Stimulated activated CD4-positive, alpha-beta T cell treated with anti-CD3 and anti-CD28 coated beads, TNF-alpha, amount 100 ng/mL, for 48 hours (primary cell): Measurements from ENCODE around the gene ARGFX.
"Not testable (repeated sequence)": the region's sequence is repeated elsewhere in the genome, so short reads cannot be mapped to it uniquely, and the experiment has no call there.

Experiments
- DNase-seq, 3 donors: peaks; one replicate each; pipeline ENCODE4 v3.0.0-alpha.2; 2020; ENCODE audit warnings: low read depth in 3 of 3

Gene ARGFX

DNA sequence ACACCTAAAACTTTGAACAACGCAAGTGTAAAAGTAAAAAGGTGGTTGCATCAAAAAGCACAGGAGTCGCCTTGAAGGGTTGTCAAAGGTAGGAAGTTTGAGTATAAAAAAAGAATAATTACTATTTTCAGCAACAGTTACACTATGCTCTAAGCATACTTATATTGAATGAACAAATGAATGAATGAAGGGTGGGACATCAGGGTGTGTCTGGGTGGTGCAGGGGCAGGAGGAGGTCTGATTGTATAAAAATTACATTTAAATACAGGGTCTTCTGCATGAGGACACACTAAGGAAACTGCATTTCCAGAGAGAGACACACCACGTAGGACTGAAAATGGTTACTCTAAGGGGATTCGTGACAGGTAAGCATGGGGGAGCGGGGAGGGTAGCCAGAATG lies at the start of gene ARGFX:
Gene ARGFX, plus strand, starts transcription at position 301 of the 400 bp plus-strand sequence. CDS start 2,765 bp downstream, outside the sequence.
- DNase-seq = no peak

DNA sequence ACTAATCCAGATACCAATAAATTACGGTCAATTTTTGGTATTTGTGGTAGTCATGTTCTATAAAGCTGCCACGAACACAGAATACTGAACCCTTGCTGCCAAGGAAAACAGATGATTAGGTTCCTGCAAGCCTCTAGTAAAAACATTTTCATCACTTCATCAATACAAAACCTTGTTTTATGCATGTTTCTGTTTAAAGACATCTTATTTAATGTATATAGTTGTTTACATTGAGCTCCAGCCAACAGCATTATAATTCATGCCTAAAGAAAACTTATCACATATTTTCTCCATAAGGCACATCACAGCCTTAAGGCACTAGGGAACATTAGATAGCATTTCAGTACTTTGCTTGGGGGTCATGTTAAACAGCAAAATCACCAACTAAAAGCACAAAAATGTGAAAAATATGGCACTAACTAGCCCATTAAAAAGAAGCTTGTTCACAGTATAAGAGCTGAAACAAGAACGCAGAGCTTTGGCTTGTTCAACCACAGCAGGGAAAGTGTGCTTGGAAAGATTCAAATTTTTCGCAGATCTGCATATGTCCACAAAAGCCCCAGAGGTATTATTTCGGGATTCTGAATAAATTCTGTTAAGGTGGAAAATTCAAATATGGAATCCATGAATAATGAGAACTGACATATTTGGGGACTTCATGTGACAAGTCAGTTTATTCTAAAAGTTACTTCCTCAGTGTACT lies 49.6 kb upstream of the ARGFX start:
- DNase-seq = no peak

DNA sequence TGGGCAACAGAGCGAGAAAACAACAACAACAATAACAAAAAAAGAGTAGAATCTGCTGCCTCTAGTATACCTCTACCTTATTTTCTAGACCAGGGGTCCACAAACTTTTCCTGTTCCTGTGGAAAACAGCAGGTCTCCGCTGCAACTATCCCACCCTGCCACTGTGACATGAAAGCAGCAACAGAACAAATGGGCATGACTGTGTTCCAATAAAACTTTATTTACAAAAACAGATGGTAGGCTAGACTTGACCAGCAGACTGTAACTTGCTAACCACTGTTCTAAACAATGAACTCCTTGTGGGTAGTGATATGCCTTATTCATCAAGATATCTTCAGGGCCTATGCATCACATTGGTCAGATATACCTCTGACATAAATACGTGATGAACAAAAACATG lies 47.2 kb upstream of the ARGFX start:
- no peak for DNase-seq

DNA sequence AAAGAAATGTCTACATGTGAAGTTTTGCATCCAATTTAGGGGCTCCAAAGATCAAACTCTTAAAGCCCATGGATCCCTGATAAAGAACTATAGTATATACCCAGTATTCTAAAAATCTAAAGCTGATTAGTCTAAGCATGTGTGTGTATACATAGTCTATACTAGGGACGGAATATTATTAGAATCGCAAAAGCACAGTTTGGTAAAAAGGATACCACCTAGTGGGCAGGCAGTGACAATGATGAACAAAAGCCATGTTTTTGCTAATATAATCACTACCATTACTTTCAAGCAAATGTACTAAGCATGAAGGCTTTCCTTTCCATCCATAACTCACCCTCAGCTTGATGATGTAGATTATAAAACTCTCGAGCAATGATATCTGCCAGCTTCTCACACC lies 38.4 kb upstream of the ARGFX start:
- no peak for DNase-seq

DNA sequence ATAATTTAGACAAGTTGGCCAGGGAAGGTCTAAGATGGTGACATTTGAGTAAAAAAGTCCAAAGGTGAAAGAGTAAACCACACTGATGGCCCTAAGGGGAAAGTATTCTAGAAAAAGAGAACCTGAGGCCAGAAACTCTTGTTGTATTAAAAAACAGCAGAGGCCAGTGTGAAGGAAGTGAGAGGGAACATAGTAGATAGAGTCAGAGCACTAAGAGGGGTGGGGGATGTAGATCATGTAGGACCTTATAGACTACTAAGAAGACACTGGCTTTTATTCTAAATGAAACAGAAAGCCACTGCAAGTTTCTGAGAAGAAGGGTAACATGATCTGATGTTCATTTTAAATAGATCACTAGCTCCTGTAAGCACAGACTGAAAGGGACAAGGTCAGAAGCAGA lies 36.5 kb upstream of the ARGFX start:
- DNase-seq = no peak

DNA sequence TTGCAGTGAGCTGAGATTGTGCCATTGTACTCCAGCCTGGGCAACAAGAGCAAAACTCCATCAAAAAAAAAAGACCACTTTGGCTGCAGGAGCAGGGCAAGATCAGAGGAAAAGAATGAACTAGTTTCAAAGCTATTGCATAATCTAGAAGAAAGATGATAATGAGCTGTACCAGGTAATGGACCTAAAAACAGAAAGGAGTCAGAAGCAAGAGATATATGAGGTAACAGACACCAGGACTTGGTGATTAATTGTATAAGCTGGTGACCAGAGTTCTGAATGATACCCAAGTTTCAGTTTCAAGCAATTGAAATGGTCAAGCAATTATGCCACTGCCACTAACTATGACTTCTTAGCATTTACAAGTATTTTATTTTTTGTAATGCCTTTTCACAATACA lies 24.8 kb upstream of the ARGFX start:
- no peak for DNase-seq

DNA sequence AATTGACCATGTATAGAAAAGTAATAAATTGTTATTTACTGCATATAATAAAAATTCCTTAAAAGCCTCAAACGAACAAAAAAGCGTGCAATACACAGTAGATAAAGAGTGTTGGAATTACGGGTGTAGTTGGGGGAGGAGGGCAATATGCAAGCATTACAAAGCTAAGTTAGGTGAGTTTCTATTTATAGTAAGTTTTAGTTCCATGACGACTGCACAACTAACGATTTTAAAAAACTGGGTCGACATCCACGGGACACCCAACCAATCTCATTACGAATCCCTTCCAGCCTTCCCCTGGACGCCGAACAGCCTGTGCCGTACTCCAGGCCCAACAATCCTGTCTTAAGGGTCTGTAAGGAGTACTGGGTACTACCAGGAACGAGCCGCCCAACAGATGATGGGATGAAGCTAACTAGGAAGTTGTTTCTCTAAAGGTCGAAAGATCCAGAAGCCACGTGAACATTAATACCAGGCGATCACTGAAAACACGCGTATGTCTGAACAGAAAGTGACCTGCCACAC lies 22.6 kb upstream of the ARGFX start:
- DNase-seq = no peak

DNA sequence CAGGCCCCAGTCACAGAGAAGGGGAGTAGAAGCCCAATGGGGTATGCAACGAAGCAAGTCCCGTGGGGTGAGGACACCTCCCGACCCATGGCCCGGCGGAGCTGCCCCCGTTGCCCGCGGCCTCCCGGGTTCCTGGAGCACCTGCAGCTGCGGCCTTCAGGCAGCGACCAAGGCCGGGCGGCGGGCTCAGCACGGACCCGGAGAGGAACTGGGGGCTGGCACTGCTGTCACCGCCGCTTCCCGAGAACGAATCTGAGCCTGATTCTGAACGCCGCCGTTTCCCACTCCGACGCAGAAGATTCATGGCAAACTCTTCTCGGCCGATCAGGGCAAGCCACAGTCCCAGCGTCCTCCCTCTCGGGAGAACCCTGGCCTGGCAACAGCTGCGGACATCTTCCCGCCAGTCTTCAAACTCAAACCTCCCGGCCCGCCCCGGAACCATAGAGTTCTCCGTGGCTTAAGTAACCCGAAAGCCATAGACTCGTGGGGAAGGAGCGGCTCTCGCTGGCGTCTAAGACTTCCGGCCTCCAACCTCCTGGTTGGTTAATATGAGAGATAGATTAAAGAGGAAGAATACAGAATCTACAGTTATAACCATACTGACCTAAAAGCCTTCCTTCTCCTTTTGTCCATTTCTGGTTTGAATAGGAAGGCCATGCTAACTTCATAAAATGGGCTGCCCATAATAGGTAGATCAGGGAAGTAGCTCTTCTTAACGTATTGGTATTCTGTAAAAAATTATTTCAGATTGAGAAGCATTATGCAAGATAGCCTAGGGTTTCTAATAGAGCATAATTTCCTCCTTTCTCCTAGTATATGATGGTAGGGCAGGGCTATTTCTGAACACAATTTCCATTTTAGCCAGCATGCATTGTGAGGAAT lies 21.9 kb upstream of the ARGFX start, which contains the start of gene POLQ:
Gene POLQ, minus strand, starts transcription at position 415 of the 882 bp plus-strand sequence. Its CDS starts 111 bp downstream, at position 304.
- peak; percentile 72 to 79 (median 75) for DNase-seq

DNA sequence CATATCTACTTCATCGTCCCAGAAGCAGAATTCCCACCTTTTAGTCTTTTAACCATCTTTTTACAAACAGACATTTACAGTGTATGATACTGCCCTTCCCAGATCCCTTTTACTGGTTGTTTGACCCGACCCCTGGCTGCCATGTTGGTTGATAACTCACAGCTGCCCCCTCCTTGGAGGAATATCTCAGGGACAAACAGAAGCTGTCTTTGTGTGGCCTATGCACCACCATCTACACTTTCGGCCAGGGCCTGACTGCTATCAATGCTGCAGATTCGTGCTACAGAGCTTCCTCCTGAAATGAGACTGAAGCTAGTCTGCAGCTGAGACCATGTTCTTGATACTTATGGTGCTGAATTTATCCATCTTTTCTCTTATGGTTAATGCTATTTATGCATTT lies 15.4 kb upstream of the ARGFX start:
- DNase-seq = no peak

DNA sequence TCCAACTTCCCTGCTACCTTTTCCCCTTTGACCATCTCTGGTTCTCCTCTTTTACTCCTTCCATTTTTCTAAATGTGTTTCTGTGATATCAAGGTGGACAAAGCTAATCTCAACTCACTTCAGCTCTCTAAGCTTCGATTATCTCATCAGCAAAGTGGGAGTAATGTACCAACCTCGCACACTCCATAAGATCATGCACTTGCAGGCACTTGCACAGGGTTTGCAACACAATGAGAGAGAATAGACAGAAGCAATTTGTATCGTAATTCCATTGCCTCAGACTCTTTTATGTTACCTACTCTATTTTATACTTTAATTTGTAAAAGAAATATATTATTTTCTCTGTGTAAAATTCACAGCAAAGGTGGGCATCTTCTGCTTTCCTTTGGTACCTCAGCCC lies 15.0 kb upstream of the ARGFX start:
- DNase-seq = no peak

DNA sequence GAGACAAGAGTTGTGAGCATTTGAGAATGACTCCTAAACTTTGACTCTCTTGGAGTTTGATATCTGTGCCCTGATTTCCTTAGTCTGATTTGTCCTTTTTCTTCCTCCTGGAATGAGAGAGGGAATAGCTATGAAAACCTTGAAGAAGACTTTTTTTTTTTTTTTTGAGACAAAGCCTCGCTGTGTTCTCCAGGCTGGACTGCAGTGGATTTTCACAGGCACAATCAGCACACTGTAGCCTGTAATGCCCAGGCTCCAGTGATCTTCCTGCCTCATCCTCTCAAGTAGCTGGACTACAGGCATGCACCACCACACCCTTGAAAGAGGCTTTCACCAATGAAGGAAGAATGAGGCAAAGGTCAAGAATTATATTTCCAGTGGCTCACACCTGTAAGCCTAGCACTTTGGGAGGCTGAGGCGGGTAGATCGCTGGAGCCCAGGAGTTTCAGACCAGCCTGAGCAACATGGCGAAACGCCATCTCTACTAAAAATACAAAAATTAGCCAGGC lies 10.3 kb upstream of the ARGFX start:
- DNase-seq = no peak

DNA sequence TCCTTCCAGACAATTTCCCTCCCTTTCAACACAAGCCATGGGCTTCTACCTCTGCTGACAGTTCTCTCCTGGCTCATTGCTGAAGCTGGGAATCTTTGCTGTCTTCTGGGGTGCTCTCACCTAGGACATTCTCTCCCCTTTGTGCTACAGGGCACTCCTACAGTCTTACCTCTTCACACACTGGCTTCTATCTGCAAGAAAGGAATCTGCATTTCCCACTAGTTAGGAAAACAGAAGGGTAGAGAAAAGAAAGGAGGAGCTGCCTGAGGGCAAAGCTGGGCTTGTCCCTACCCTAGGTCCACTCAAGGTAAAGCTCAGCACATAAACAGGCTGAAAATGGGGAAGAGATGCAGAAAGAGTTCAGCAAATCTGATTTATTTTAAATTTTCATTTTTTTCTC lies 5.6 kb upstream of the ARGFX start:
- DNase-seq = no peak

DNA sequence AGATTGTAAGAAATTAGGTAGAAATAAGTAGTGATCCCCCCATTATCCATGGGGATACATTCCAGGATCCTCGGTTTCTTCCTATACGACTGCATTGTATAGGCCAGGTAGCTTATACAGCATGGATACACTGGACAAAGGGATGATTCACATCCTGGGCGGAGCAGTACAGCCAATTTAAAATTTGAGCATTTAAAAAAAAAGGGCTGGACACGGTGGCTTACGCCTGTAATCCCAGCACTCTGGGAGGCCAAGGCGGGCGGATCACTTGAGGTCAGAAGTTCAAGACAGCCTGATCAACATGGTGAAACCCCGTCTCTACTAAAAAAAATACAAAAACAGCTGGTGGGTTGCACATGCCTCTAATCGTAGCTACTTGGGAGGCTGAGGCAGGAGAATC lies 976 bp upstream of the ARGFX start:
- DNase-seq = no peak

DNA sequence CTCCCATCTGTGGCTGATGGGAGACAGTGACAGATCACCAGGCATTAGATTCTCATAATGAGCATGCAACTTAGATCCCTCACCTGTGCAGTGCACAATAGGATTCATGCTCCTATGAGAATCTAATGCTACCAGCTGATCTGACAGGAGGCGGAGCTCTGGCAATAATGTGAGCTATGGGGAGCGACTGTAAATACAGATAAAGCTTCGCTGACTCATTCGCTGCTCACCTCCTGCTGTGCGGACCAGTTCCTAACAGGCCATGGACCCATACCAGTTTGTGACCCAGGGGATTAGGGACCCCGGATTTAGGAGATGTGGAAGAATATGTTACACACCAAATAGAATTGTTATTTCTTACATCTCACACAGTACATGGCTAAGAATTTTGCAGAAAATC lies 6.7 kb downstream of the ARGFX start:
- no peak for DNase-seq

DNA sequence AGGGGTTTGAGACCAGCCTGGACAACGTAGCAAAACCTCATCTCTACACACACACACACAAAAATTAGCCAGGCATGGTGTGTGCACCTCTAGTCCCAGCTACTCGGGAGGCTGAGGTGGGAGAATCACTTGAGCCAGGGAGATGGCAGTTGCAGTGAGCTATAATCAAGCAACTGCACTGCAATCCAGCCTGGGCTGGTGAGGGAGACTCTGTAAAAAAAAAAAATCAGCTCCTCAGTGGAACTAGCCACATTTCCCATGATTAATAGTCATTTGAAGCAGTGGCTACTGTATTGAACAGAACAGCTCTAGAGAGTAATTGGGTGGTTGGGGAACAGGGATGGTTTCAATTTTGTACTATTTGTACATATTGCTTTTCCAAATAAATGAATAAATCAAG lies 13.9 kb downstream of the ARGFX start:
- no peak for DNase-seq

DNA sequence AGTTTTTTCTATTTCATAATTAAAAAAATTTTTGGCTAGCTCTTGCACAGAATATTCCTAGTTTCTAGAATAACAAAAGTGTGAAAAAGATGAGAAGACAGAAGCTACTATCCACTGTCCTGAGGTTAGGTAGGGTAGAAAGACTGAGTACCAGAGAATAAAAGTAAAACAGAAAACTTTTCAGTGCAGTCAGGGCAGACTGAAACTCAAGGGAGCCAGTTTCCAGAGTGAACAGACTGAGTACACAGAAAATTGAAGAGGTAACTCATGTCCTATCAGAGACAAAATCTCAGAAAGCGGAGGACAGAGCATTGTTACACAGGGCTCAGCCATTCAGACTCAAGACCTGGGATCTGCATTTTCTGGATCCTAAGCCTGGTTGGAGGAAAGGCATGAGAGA lies 16.7 kb downstream of the ARGFX start:
- DNase-seq = no peak

DNA sequence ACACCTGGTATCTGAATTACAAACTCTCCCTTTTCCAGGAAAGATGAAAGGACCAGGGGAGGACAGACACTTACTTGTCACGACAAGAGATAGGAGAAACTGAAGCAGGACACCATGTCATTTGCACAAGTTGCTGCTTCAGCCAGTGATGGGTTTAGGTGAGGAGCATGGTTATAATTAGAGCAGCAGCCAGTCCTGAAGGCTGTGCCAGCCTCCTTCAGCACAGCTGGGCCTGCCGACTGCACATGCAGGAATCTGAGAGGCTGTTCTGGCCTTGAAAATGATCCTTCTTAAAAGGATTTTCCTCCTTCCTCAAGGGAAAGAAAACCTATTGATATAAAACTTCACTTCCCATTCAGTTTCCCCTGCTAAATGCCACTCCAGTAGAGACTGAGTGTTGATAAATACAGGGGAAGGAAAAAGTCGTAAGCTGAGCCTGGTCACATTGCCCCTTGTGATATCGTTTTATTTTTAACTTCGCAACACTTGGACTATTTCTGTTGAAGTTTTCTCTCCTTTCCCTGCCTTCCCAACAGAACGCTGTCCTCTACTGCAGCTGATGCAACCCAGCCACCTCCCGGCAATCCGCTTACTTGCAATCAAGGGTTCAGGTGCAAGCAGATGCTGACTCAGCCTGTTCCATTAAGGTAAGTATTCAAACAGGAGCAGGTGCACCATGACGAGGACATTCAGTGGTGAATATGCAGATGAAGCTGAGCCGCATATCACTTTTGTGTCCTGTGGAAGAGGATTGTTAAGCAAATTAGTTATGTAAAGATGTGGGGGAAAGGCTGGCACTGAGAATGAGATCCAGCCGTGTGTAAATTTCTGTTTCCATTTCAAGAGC lies 25.3 kb downstream of the ARGFX start, which contains the start of gene FBXO40:
Gene FBXO40, plus strand, starts transcription at position 524 of the 847 bp plus-strand sequence. CDS start 27,197 bp downstream, outside the sequence.
- no peak for DNase-seq

DNA sequence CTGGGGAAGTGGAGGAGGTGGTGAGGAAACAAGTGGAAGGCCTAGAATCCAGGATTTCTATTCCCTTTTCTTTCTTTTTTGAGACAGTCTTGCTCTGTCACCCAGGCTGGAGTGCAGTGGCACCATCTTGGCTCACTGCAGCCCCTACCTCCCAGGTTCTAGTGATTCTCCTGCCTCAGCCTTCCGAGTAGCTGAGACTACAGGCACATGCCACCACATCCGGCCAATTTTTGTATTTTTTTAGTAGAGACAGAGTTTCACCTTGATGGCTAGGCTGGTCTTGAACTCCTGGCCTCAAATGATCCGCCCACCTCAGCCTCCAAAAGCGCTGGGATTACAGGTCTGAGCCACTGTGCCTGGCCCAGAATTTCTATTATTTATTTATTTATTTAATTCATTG lies 26.1 kb downstream of the ARGFX start:
- not testable (repeated sequence) for DNase-seq

DNA sequence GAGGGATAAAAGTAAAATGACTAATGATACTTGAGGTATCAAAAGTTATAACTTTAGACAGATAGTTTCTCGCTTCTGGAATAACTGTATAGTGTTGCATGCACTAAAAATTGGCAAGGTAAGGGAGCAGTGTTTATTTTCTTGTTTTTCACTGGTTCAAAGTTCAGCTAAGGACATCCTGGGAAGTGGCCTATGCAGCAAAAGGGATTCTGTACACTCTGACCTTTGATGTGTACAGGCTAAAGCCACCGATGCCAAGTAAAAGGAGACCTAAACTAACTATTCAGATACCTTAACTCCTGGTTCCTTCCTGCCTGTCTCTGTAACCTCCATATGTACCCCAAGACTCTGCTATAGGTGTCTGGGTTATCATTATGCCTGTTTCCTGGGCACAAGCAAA lies 27.1 kb downstream of the ARGFX start:
- no peak for DNase-seq

DNA sequence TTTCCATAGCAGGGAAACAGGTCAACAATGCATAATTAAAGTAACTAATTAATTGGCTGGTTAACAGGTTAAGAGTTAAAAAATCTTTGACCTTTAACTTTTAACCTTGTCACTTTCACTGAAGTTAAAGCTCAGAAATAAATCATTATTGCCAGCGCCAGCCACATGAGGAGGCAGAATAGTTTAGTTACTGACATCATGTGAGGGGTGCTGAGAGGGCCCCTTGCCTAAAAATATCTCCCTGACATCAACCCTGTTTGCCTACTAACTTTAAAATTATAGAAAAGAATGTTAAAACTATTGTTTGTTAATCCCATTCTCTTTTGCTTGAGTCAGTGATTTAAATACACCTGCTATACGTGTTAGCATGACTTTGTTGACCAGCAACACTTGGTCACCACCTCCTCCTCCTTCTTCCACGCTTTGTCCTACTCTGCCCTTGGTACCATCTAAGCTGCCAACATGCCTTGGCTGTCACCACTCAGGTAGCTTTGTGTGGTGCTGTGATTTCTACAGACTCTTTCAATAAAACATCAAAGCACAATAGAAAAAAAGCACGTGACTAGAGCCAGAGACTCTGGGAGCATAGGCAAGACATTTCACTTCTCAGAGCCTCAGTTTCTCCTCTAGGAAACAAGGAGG lies 28.1 kb downstream of the ARGFX start:
- no peak for DNase-seq

DNA sequence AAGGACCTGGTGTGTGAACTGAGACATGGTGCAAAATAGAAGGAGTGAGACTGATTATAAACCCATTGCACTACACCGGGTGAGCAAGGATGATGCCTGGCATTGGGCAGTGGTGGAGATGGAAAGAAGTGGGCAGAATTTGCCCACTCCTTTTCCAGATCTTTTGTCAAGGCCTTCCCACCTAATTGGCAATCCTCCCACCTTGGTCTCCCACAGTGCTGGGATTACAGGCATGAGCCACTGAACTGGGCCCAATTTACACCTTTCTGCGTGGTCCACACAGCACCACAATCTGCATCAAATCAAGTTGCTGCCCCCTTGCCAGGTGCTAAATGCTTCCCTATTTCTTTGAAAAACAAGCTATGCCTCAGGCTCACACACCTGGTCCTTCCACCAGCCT lies 30.8 kb downstream of the ARGFX start:
- DNase-seq = no peak
